Adrenal gland (tissue), 12 donors: Measurements from ENCODE around the gene BPIFB4. TPM values are rescaled to one million over a fixed set of nuclear protein-coding genes. Genes with fewer than 3 reads are reported as not detected.

Source experiments
- DNase-seq, 7 donors: peaks; one replicate each; pipeline ENCODE4 v3.0.0-alpha.2; 2019 to 2020
- H3K27ac ChIP-seq, 5 donors: fragments of 200-600 bp; sonication (generic) in 4 of 5; 1 replicate in 3 of 5; 2 replicates in 2 of 5; pipeline versions ENCODE4 v1.5.1 to v1.8.0; 2016 to 2020; ENCODE audit warnings: mild to moderate bottlenecking in 1 of 5
- H3K27me3 ChIP-seq: fragments of 200-600 bp; 2 replicates; pipeline ENCODE4 v1.8.0; 2021
- H3K36me3 ChIP-seq, 2 donors: fragments of 200-600 bp; replicated peaks in 1 of 2; 1 replicate in 1 of 2; 2 replicates in 1 of 2; pipeline versions ENCODE4 v1.5.1 to v1.8.0; 2018 to 2022
- H3K4me1 ChIP-seq, 2 donors: fragments of 200-600 bp; replicated peaks in 1 of 2; 1 replicate in 1 of 2; 2 replicates in 1 of 2; pipeline versions ENCODE4 v1.5.1 to v1.8.0; 2018 to 2021
- H3K4me3 ChIP-seq, 4 donors: fragments of 200-600 bp; sonication (generic) in 3 of 4; one replicate each; pipeline ENCODE4 v1.5.1; 2016 to 2018
- H3K9me3 ChIP-seq, 3 donors: fragments of 200-600 bp; sonication (generic) in 1 of 3; replicated peaks in 1 of 3; 1 replicate in 2 of 3; 2 replicates in 1 of 3; pipeline versions ENCODE4 v1.5.1 to v1.8.0; 2016 to 2021
- CTCF ChIP-seq, 6 experiments: fragments of 450-650 bp in 4 of 6; fragments of 200-600 bp in 2 of 6; sonication (generic) in 1 of 6; IDR thresholded peaks; 1 replicate in 5 of 6; 2 replicates in 1 of 6; pipeline versions ENCODE4 v1.5.1 to v1.8.0; 2016 to 2021; ENCODE audit warnings: antibody characterized with exemption in 6 of 6, mild to moderate bottlenecking in 2 of 6, moderate library complexity in 1 of 6
- POLR2A ChIP-seq, 2 donors: fragments of 450-650 bp; IDR thresholded peaks; one replicate each; pipeline ENCODE4 v1.6.1; 2017; ENCODE audit warnings: antibody characterized with exemption in 2 of 2, mild to moderate bottlenecking in 2 of 2, moderate library complexity in 1 of 2
- WGBS, 4 donors: extraction: QIAGEN DNeasy Blood & Tissue Kit in 2 of 4; methylation state at CpG; one replicate each; pipeline versions ENCODE4 v1.1.5 to v1.1.7; 2013 to 2017; 5-methylcytosine and 5-hydroxymethylcytosine counted together
- intact Hi-C, 2 donors: fragments of 100-400 bp; cut with DNase I; formaldehyde crosslinking; loops; one replicate each; pipeline versions ENCODE4 v1.14.1 to v1.15.0; 2022 to 2023
- polyA plus RNA-seq, 3 donors: library from polyadenylated mRNA; stranded (reverse); fragments of 200-250 nt in 2 of 3; fragments of 350-450 nt in 1 of 3; fragmentation: Illumina TruSeq in 1 of 3; extraction: RNeasy Lipid Tissue Mini Kit (QIAGEN cat#74804) in 1 of 3; gene quantifications; one replicate each; pipeline ENCODE4 v1.2.3, GENCODE V29; 2013 to 2014
- total RNA-seq, 9 donors: library from RNA; depleted of rRNA in 4 of 9; stranded (reverse); fragments of >200 nt in 4 of 9; fragments of 120-200 nt in 1 of 9; fragmentation: NEBNext Ultra II Directional in 1 of 9; extraction: Animal tissue kit (Norgen Biotek cat#: 25700) in 1 of 9; gene quantifications; one replicate each; pipeline versions ENCODE4 v1.1.0 to v1.2.4, GENCODE V29; 2013 to 2023
- donor health status: healthy with polysubstance abuse.
- donor health status: Bipolar disorder and iron deficiency.
- donor health status: DM: yes; HTN: yes; CAD: no.
- donor health status: DM: no; HTN: no; CAD: no.
- donor health status: DM: no; HTN: no; CAD: no.
- donor health status: DM: yes; HTN: yes; CAD: no.

The BPIFB4 gene
- total and polyA plus RNA-seq, 12 donors: 0.07 TPM; not detected in 11

GRCh38 chr20:33062105-33062824 lies 17.2 kb upstream of the BPIFB4 start:
- TF ChIP-seq CTCF (IDR thresholded peaks at IDR 0.05) (no peak), POLR2A (IDR thresholded peaks at IDR 0.05) (no peak)
- 56 to 68% (median 64%) methylated on average over 7 to 9 of the region's 9 CpGs for WGBS, 4 donors

GRCh38 chr20:33062825-33063149 lies 16.7 kb upstream of the BPIFB4 start:
- no peaks in the 10 kb centered on the region for H3K9me3 ChIP-seq
- DNase-seq: no peak
- no peak overlapping the region for H3K4me3 ChIP-seq
- no peak overlapping the region for H3K27ac ChIP-seq
- no peaks in the 10 kb centered on the region for H3K36me3 ChIP-seq
- intact Hi-C loops: no loop called here
- no peaks in the 10 kb centered on the region for H3K4me1 ChIP-seq
- no peaks in the 10 kb centered on the region for H3K27me3 ChIP-seq
- 74 to 86% methylated on average over 1 of the region's 1 CpG; no CpG with 5 or more reads in 2 of the 4 donors for WGBS, 4 donors
- TF ChIP-seq POLR2A (IDR thresholded peaks at IDR 0.05) (no peak), CTCF (IDR thresholded peaks at IDR 0.05) (no peak)

More at GRCh38 chr20:33062105-33062824, 17.2 kb upstream of the BPIFB4 start:
- Histone ChIP-seq H3K27me3 (no peaks in the 10 kb centered on the region), H3K4me1 (no peaks in the 10 kb centered on the region), H3K9me3 (no peaks in the 10 kb centered on the region), H3K4me3 (no peak overlapping the region), H3K36me3 (no peaks in the 10 kb centered on the region), H3K27ac (no peak overlapping the region)
- intact Hi-C loops: no loop called here
- no peak for DNase-seq

GRCh38 chr20:33063271-33063670 lies 16.2 kb upstream of the BPIFB4 start:
- Histone ChIP-seq H3K4me3 (no peak overlapping the region), H3K27ac (no peak overlapping the region), H3K36me3 (no peaks in the 10 kb centered on the region), H3K27me3 (no peaks in the 10 kb centered on the region), H3K4me1 (no peaks in the 10 kb centered on the region), H3K9me3 (no peaks in the 10 kb centered on the region)
- no peak for DNase-seq
- TF ChIP-seq CTCF (IDR thresholded peaks at IDR 0.05) (no peak), POLR2A (IDR thresholded peaks at IDR 0.05) (no peak)
- intact Hi-C loops: no loop called here
- 88 to 98% (median 90%) methylated on average over 4 to 6 of the region's 6 CpGs for WGBS, 4 donors

- WGBS, 4 donors: 82 to 95% (median 93%) methylated on average over 9 to 11 of the region's 11 CpGs
- Histone ChIP-seq H3K4me3 (no peak overlapping the region), H3K27ac (no peak overlapping the region), H3K27me3 (no peaks in the 10 kb centered on the region), H3K4me1 (no peaks in the 10 kb centered on the region), H3K9me3 (no peaks in the 10 kb centered on the region), H3K36me3 (no peaks in the 10 kb centered on the region)
- intact Hi-C loops: no loop called here
- no peak for TF ChIP-seq POLR2A (IDR thresholded peaks at IDR 0.05)
- no peak for TF ChIP-seq CTCF (IDR thresholded peaks at IDR 0.05)
- DNase-seq: no peak
These were observed 14.7 kb upstream of the BPIFB4 start for GRCh38 chr20:33064572-33065287.
